Ovary (tissue), 3 donors: ENCODE results near the gene NSRP1.

Experiments used
- EP300 ChIP-seq: sonication (generic); formaldehyde crosslinking; IDR thresholded peaks from one replicate; pipeline ENCODE4 v1.6.1; 2017; ENCODE audit warnings: antibody characterized with exemption
- POLR2A ChIP-seq: fragments of 450-650 bp; IDR thresholded peaks from one replicate; pipeline ENCODE4 v1.6.1; 2017; ENCODE audit warnings: antibody characterized with exemption, mild to moderate bottlenecking, moderate library complexity
- TF ChIP-seq, protein P1 (sequence below), 3 donors: fragments of 450-650 bp in 2 of 3; fragments of 200-600 bp in 1 of 3; IDR thresholded peaks; one replicate each; pipeline versions ENCODE4 v1.5.1 to v1.8.0; 2016 to 2022; ENCODE audit warnings: antibody characterized with exemption in 3 of 3, mild to moderate bottlenecking in 1 of 3
- donor health status: DM: no; HTN: no; CAD: no.

DNA sequence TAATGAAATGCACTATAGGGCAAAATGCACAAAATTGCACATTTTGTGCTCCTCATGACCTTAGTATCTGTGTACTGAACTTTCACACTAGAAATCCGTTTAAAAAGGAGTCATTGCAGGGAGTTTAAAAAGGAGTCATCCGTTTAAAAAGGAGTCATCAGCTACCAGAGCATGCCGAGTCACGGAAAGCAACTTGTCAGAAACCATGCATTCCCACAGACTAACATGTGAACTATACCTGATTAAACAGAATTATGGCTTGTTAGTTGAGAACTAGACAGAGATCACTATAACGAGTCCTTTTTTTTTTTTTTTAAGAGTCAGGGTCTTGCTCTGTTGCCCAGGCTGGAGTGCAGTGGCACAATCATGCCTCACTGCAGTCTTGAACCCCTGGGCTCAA, 83.0 kb downstream of the NSRP1 start:
- no peak for TF ChIP-seq EP300
- TF ChIP-seq, protein P1, sequence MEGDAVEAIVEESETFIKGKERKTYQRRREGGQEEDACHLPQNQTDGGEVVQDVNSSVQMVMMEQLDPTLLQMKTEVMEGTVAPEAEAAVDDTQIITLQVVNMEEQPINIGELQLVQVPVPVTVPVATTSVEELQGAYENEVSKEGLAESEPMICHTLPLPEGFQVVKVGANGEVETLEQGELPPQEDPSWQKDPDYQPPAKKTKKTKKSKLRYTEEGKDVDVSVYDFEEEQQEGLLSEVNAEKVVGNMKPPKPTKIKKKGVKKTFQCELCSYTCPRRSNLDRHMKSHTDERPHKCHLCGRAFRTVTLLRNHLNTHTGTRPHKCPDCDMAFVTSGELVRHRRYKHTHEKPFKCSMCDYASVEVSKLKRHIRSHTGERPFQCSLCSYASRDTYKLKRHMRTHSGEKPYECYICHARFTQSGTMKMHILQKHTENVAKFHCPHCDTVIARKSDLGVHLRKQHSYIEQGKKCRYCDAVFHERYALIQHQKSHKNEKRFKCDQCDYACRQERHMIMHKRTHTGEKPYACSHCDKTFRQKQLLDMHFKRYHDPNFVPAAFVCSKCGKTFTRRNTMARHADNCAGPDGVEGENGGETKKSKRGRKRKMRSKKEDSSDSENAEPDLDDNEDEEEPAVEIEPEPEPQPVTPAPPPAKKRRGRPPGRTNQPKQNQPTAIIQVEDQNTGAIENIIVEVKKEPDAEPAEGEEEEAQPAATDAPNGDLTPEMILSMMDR (IDR thresholded peaks at IDR 0.05) = no peak
- TF ChIP-seq POLR2A = no peak
